OCI-LY3 (cell line): ENCODE measurements around the gene PANX2.
"Not testable (repeated sequence)": the region's sequence is repeated elsewhere in the genome, so short reads cannot be mapped to it uniquely, and the experiment has no call there.

ENCODE experiments used
- H2AFZ ChIP-seq: fragments of 200-600, 300-600 bp; shearing (Covaris generic); 2 replicates; pipeline ENCODE4 v1.6.0; 2014; ENCODE audit warnings: antibody characterized with exemption, low read depth, low read length
- H3K27ac ChIP-seq: fragments of 200-600, 300-600 bp; sonication (generic); 2 replicates; pipeline ENCODE4 v1.5.1; 2014; ENCODE audit warnings: mild to moderate bottlenecking, low read length, moderate library complexity, mixed read lengths
- H3K27me3 ChIP-seq: fragments of 200-600, 300-600 bp; sonication (generic); 2 replicates; pipeline ENCODE4 v1.6.1; 2014; ENCODE audit warnings: low read depth, low read length, mixed read lengths
- H3K36me3 ChIP-seq: fragments of 200-600, 300-600 bp; sonication (generic); replicated peaks from 2 replicates; pipeline ENCODE3; 2014; ENCODE audit warnings: low read depth, low read length, mixed read lengths
- H3K4me1 ChIP-seq: fragments of 300-600, 200-600 bp; sonication (generic); 2 replicates; pipeline ENCODE4 v1.6.1; 2014; ENCODE audit warnings: low read length, mixed read lengths
- H3K4me2 ChIP-seq: fragments of 200-600, 300-600 bp; sonication (generic); 2 replicates; pipeline ENCODE4 v1.6.1; 2014; ENCODE audit warnings: low read length, mixed read lengths
- H3K4me3 ChIP-seq: fragments of 300-600, 200-600 bp; sonication (generic); 2 replicates; pipeline ENCODE4 v1.5.1; 2014; ENCODE audit warnings: antibody characterized with exemption, mild to moderate bottlenecking, low read length, moderate library complexity
- H3K79me2 ChIP-seq: fragments of 300-600, 200-600 bp; shearing (Covaris generic); 2 replicates; pipeline ENCODE4 v1.6.1; 2014; ENCODE audit warnings: mild to moderate bottlenecking, low read length, mixed read lengths
- H3K9ac ChIP-seq: fragments of 300-600, 200-600 bp; shearing (Covaris generic); 2 replicates; pipeline ENCODE4 v1.6.0; 2014; ENCODE audit warnings: mild to moderate bottlenecking, low read length, moderate library complexity
- H3K9me3 ChIP-seq: fragments of 200-600, 300-600 bp; shearing (Covaris generic); 2 replicates; pipeline ENCODE4 v1.6.1; 2014; ENCODE audit warnings: low read length, mixed read lengths; ENCODE audit not compliant: insufficient read depth
- H4K20me1 ChIP-seq: fragments of 200-600, 300-600 bp; sonication (generic); 2 replicates; pipeline ENCODE4 v1.6.1; 2016; ENCODE audit warnings: low read length, mixed read lengths; ENCODE audit not compliant: insufficient read depth
- CTCF ChIP-seq: fragments of 200-600, 300-600 bp; sonication (generic); IDR thresholded peaks from 2 replicates; pipeline ENCODE4 v1.5.1; 2014; ENCODE audit warnings: antibody characterized with exemption, low read length, low read depth
- EZH2phosphoT487 ChIP-seq: fragments of 200-600 bp; shearing (Covaris generic); IDR thresholded peaks from 2 replicates; pipeline ENCODE4 v1.6.1; 2018; ENCODE audit warnings: antibody characterized with exemption, mixed run types, low read depth

Gene PANX2

DNA sequence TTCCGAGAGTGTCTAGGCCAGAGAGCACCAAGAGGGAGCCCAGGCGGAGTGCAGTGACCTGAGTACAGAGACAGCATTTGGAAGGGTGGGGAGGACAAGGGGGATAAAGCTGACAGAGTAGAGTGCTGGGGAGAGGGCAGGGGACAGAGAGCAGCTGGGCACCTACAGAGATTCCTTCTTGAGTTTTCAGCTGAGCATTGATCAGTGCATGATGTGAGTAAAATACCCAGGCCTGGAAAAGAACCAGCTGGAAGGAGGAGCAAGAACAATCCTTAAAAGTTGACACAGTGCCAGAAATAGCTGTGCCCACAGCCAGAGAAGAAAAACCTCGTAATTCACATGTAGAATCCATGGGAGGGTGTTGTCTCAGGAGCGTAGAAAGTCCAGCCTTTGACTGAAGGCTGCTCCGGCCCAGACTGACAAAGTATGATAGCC lies 33.9 kb upstream of the PANX2 start:
- no peaks in the 10 kb centered on the region for H3K36me3 ChIP-seq
- H3K27ac ChIP-seq, result no peak overlapping the region
- no peak overlapping the region for H3K4me3 ChIP-seq
- H3K9ac ChIP-seq, result no peak overlapping the region
- TF ChIP-seq CTCF, result no peak
- no peak for TF ChIP-seq EZH2phosphoT487
- H3K9me3 ChIP-seq, result no peaks in the 10 kb centered on the region
- peaks cover 8% of the 10 kb centered on the region for H3K4me1 ChIP-seq
- no peak overlapping the region for H3K4me2 ChIP-seq
- H3K27me3 ChIP-seq, result peaks cover 9% of the 10 kb centered on the region; the same call in 1 of the 2 replicates
- H2AFZ ChIP-seq, result no peak overlapping the region
- H4K20me1 ChIP-seq, result no peaks in the 10 kb centered on the region
- no peaks in the 10 kb centered on the region for H3K79me2 ChIP-seq

DNA sequence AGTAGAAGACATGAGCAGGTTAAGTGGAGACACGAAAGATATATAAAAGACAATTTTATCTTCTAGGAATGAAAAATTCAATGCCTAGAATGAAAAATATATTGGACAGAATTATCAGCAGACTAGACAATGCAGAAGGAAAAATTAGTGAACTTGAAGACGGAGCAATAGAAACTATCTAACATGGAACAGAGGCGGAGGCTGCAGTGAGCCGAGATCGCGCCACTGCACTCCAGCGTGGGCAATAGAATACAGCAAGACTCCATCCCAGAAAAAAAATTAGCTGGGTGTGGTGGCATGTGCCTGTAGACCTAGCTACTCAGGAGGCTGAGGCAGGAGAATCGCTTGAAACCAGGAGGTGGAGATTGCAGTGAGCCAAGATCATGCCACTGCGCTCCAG lies 33.3 kb upstream of the PANX2 start:
- not testable (repeated sequence) for H3K27me3 ChIP-seq, H3K9ac ChIP-seq, H2AFZ ChIP-seq, H3K36me3 ChIP-seq, H3K4me2 ChIP-seq, H3K79me2 ChIP-seq, H3K4me3 ChIP-seq, H4K20me1 ChIP-seq, H3K9me3 ChIP-seq, H3K27ac ChIP-seq, H3K4me1 ChIP-seq

- Histone ChIP-seq H3K36me3 (no peaks in the 10 kb centered on the region), H3K4me3 (no peak overlapping the region), H3K27me3 (0 out of 2 replicates have a peak, but pooled peaks cover 4% of the 10 kb centered on the region), H3K9ac (no peak overlapping the region), H3K27ac (no peak overlapping the region), H3K4me2 (no peak overlapping the region), H3K79me2 (no peaks in the 10 kb centered on the region), H3K4me1 (peaks cover 8% of the 10 kb centered on the region), H4K20me1 (no peaks in the 10 kb centered on the region), H3K9me3 (no peaks in the 10 kb centered on the region), H2AFZ (no peak overlapping the region)
- TF ChIP-seq CTCF, result no peak
- no peak for TF ChIP-seq EZH2phosphoT487
These were observed 32.5 kb upstream of the PANX2 start for GRCh38 chr22:50138041-50138440.

DNA sequence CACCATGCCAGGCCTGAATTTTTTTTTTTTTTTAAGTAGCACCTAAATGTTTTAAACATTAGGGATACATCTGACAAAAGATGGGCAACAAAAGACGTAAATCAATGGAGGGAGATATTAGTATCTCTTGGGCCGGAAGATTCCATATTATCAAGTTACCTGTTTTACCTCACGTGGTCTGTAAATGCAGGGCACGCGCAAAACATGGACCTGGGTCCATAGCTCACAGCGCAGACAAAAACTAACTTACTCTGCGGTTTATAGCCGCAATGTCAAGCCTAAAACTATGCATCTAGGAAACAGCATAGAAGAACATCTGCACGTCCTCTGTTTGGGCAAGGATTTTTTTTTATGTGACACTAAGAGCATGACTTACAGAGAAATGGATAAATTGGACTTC lies 31.5 kb upstream of the PANX2 start:
- H3K4me1 ChIP-seq, result peaks cover 8% of the 10 kb centered on the region
- no peaks in the 10 kb centered on the region for H3K79me2 ChIP-seq
- no peak for TF ChIP-seq CTCF
- no peak for TF ChIP-seq EZH2phosphoT487
- no peak overlapping the region for H3K9ac ChIP-seq
- no peak overlapping the region for H2AFZ ChIP-seq
- H3K4me3 ChIP-seq, result no peak overlapping the region
- H3K4me2 ChIP-seq, result no peak overlapping the region
- no peaks in the 10 kb centered on the region for H4K20me1 ChIP-seq
- H3K36me3 ChIP-seq, result no peaks in the 10 kb centered on the region
- no peak overlapping the region for H3K27ac ChIP-seq
- H3K9me3 ChIP-seq, result no peaks in the 10 kb centered on the region
- H3K27me3 ChIP-seq, result 0 out of 2 replicates have a peak, but pooled peaks cover 4% of the 10 kb centered on the region
